ENCODE results near the gene MAGIX. TPM values are rescaled to one million over a fixed set of nuclear protein-coding genes. Genes with fewer than 3 reads are reported as not detected.

MAGIX gene
- polyA plus RNA-seq, 4 donors, result 3.1 to 10.0 (median 6.4) TPM

GRCh38 chrX:49199906-49200771 lies 37.6 kb downstream of the MAGIX start, which contains the start of gene SYP:
Gene SYP, minus strand, starts transcription at chrX:49200193. Its CDS starts 7 bp downstream, at chrX:49200186.
- no peaks in the 10 kb centered on the region for H3K9me3 ChIP-seq (ENCODE audit: control insufficient read depth in 2 of 2, insufficient read depth in 1 of 2, low read depth in 1 of 2, low read length in 1 of 2)
- H3K4me3 ChIP-seq (ENCODE audit: low read depth in 1 of 3, low read length in 3 of 3), result peak within 1 kb of the TSS; percentile 10 to 36 (median 31)
- H3K36me3 ChIP-seq (ENCODE audit: control insufficient read depth in 3 of 3, insufficient read depth in 2 of 3, low read depth in 1 of 3, low read length in 3 of 3), result no peaks in the 10 kb centered on the region
- peaks cover 0 to 10% (median 0%) of the 10 kb centered on the region in 3 donors for H3K27me3 ChIP-seq (ENCODE audit: control insufficient read depth in 3 of 3, insufficient read depth in 3 of 3, low read length in 3 of 3)
- peaks cover 0 to 3% (median 0%) of the 10 kb centered on the region in 3 donors for H3K4me1 ChIP-seq (ENCODE audit: control insufficient read depth in 3 of 3, insufficient read depth in 2 of 3, low read depth in 1 of 3, low read length in 2 of 3)
- H3K27ac ChIP-seq (ENCODE audit: low read depth in 1 of 3, low read length in 2 of 3), result peak within 1 kb of the TSS in 2 of 3 donors; percentile 41 to 77
- no peak for FAIRE-seq
- WGBS, 3 donors, result 0 to 40% (median 20%) methylated on average over 20 to 61 of the region's 61 CpGs
- peak; percentile 80 to 92 for DNase-seq

- Histone ChIP-seq H3K9me3 (ENCODE audit: control insufficient read depth in 2 of 2, insufficient read depth in 1 of 2, low read depth in 1 of 2, low read length in 1 of 2) (no peaks in the 10 kb centered on the region), H3K27ac (ENCODE audit: low read depth in 1 of 3, low read length in 2 of 3) (no peak overlapping the region), H3K4me1 (ENCODE audit: control insufficient read depth in 3 of 3, insufficient read depth in 2 of 3, low read depth in 1 of 3, low read length in 2 of 3) (peaks cover 0 to 3% (median 0%) of the 10 kb centered on the region in 3 donors), H3K4me3 (ENCODE audit: low read depth in 1 of 3, low read length in 3 of 3) (no peak overlapping the region), H3K27me3 (ENCODE audit: control insufficient read depth in 3 of 3, insufficient read depth in 3 of 3, low read length in 3 of 3) (peaks cover 0 to 10% (median 0%) of the 10 kb centered on the region in 3 donors), H3K36me3 (ENCODE audit: control insufficient read depth in 3 of 3, insufficient read depth in 2 of 3, low read depth in 1 of 3, low read length in 3 of 3) (no peaks in the 10 kb centered on the region)
- WGBS, 3 donors, result 23 to 71% (median 57%) methylated on average over 2 of the region's 2 CpGs
- FAIRE-seq, result no peak
- peak in 1 of 2 donors; percentile 38 for DNase-seq
These were observed 39.5 kb downstream of the MAGIX start for GRCh38 chrX:49202022-49202421.

- peaks cover 0 to 3% (median 0%) of the 10 kb centered on the region in 3 donors for H3K4me1 ChIP-seq (ENCODE audit: control insufficient read depth in 3 of 3, insufficient read depth in 2 of 3, low read depth in 1 of 3, low read length in 2 of 3)
- 54 to 75% (median 54%) methylated on average over 3 of the region's 3 CpGs for WGBS, 3 donors
- H3K27ac ChIP-seq (ENCODE audit: low read depth in 1 of 3, low read length in 2 of 3), result no peak overlapping the region
- FAIRE-seq (no peak), DNase-seq (no peak)
- no peaks in the 10 kb centered on the region for H3K9me3 ChIP-seq (ENCODE audit: control insufficient read depth in 2 of 2, insufficient read depth in 1 of 2, low read depth in 1 of 2, low read length in 1 of 2)
- H3K36me3 ChIP-seq (ENCODE audit: control insufficient read depth in 3 of 3, insufficient read depth in 2 of 3, low read depth in 1 of 3, low read length in 3 of 3), result no peaks in the 10 kb centered on the region
- no peak overlapping the region for H3K4me3 ChIP-seq (ENCODE audit: low read depth in 1 of 3, low read length in 3 of 3)
- H3K27me3 ChIP-seq (ENCODE audit: control insufficient read depth in 3 of 3, insufficient read depth in 3 of 3, low read length in 3 of 3), result peaks cover 0 to 9% (median 0%) of the 10 kb centered on the region in 3 donors
These were observed 41.0 kb downstream of the MAGIX start for GRCh38 chrX:49203536-49203935.

- FAIRE-seq, result no peak
- H3K9me3 ChIP-seq (ENCODE audit: control insufficient read depth in 2 of 2, insufficient read depth in 1 of 2, low read depth in 1 of 2, low read length in 1 of 2), result no peaks in the 10 kb centered on the region
- 79 to 89% (median 86%) methylated on average over 6 of the region's 6 CpGs for WGBS, 3 donors
These were observed 41.5 kb downstream of the MAGIX start for GRCh38 chrX:49204017-49204416.

GRCh38 chrX:49204709-49205108 lies 42.2 kb downstream of the MAGIX start:
- Histone ChIP-seq H3K4me1 (ENCODE audit: control insufficient read depth in 3 of 3, insufficient read depth in 2 of 3, low read depth in 1 of 3, low read length in 2 of 3) (peaks cover 0 to 3% (median 0%) of the 10 kb centered on the region in 3 donors), H3K27me3 (ENCODE audit: control insufficient read depth in 3 of 3, insufficient read depth in 3 of 3, low read length in 3 of 3) (peaks cover 0 to 2% (median 0%) of the 10 kb centered on the region in 3 donors), H3K4me3 (ENCODE audit: low read depth in 1 of 3, low read length in 3 of 3) (no peak overlapping the region), H3K9me3 (ENCODE audit: control insufficient read depth in 2 of 2, insufficient read depth in 1 of 2, low read depth in 1 of 2, low read length in 1 of 2) (no peaks in the 10 kb centered on the region), H3K36me3 (ENCODE audit: control insufficient read depth in 3 of 3, insufficient read depth in 2 of 3, low read depth in 1 of 3, low read length in 3 of 3) (no peaks in the 10 kb centered on the region), H3K27ac (ENCODE audit: low read depth in 1 of 3, low read length in 2 of 3) (no peak overlapping the region)
- 48 to 59% (median 53%) methylated on average over 4 of the region's 4 CpGs for WGBS, 3 donors
- DNase-seq, result no peak
- FAIRE-seq, result no peak

More at GRCh38 chrX:49204017-49204416, 41.5 kb downstream of the MAGIX start:
- DNase-seq, result no peak
- H3K27ac ChIP-seq (ENCODE audit: low read depth in 1 of 3, low read length in 2 of 3), result no peak overlapping the region
- H3K27me3 ChIP-seq (ENCODE audit: control insufficient read depth in 3 of 3, insufficient read depth in 3 of 3, low read length in 3 of 3), result peaks cover 0 to 4% (median 0%) of the 10 kb centered on the region in 3 donors
- no peak overlapping the region for H3K4me3 ChIP-seq (ENCODE audit: low read depth in 1 of 3, low read length in 3 of 3)
- H3K36me3 ChIP-seq (ENCODE audit: control insufficient read depth in 3 of 3, insufficient read depth in 2 of 3, low read depth in 1 of 3, low read length in 3 of 3), result no peaks in the 10 kb centered on the region
- H3K4me1 ChIP-seq (ENCODE audit: control insufficient read depth in 3 of 3, insufficient read depth in 2 of 3, low read depth in 1 of 3, low read length in 2 of 3), result peaks cover 0 to 3% (median 0%) of the 10 kb centered on the region in 3 donors

GRCh38 chrX:49205443-49205842 lies 42.9 kb downstream of the MAGIX start:
- H3K36me3 ChIP-seq (ENCODE audit: control insufficient read depth in 3 of 3, insufficient read depth in 2 of 3, low read depth in 1 of 3, low read length in 3 of 3), result no peaks in the 10 kb centered on the region
- DNase-seq (no peak), FAIRE-seq (no peak)
- peaks cover 0 to 7% (median 0%) of the 10 kb centered on the region in 3 donors for H3K27me3 ChIP-seq (ENCODE audit: control insufficient read depth in 3 of 3, insufficient read depth in 3 of 3, low read length in 3 of 3)
- H3K27ac ChIP-seq (ENCODE audit: low read depth in 1 of 3, low read length in 2 of 3), result no peak overlapping the region
- WGBS, 3 donors, result 74 to 80% (median 77%) methylated on average over 13 of the region's 13 CpGs
- no peak overlapping the region for H3K4me3 ChIP-seq (ENCODE audit: low read depth in 1 of 3, low read length in 3 of 3)
- no peaks in the 10 kb centered on the region for H3K9me3 ChIP-seq (ENCODE audit: control insufficient read depth in 2 of 2, insufficient read depth in 1 of 2, low read depth in 1 of 2, low read length in 1 of 2)
- peaks cover 0 to 3% (median 0%) of the 10 kb centered on the region in 3 donors for H3K4me1 ChIP-seq (ENCODE audit: control insufficient read depth in 3 of 3, insufficient read depth in 2 of 3, low read depth in 1 of 3, low read length in 2 of 3)

GRCh38 chrX:49206543-49206942 lies 44.0 kb downstream of the MAGIX start:
- no peaks in the 10 kb centered on the region for H3K9me3 ChIP-seq (ENCODE audit: control insufficient read depth in 2 of 2, insufficient read depth in 1 of 2, low read depth in 1 of 2, low read length in 1 of 2)
- WGBS, 3 donors, result 60 to 82% (median 63%) methylated on average over 2 to 8 of the region's 8 CpGs
- no peak for DNase-seq
- H3K27me3 ChIP-seq (ENCODE audit: control insufficient read depth in 3 of 3, insufficient read depth in 3 of 3, low read length in 3 of 3), result peaks cover 0 to 7% (median 0%) of the 10 kb centered on the region in 3 donors
- no peaks in the 10 kb centered on the region for H3K4me1 ChIP-seq (ENCODE audit: control insufficient read depth in 3 of 3, insufficient read depth in 2 of 3, low read depth in 1 of 3, low read length in 2 of 3)
- no peak overlapping the region for H3K4me3 ChIP-seq (ENCODE audit: low read depth in 1 of 3, low read length in 3 of 3)
- no peaks in the 10 kb centered on the region for H3K36me3 ChIP-seq (ENCODE audit: control insufficient read depth in 3 of 3, insufficient read depth in 2 of 3, low read depth in 1 of 3, low read length in 3 of 3)
- FAIRE-seq, result no peak
- H3K27ac ChIP-seq (ENCODE audit: low read depth in 1 of 3, low read length in 2 of 3), result no peak overlapping the region

GRCh38 chrX:49208399-49208798 lies 45.8 kb downstream of the MAGIX start:
- H3K36me3 ChIP-seq (ENCODE audit: control insufficient read depth in 3 of 3, insufficient read depth in 2 of 3, low read depth in 1 of 3, low read length in 3 of 3), result no peaks in the 10 kb centered on the region
- DNase-seq (no peak), FAIRE-seq (no peak)
- no peaks in the 10 kb centered on the region for H3K9me3 ChIP-seq (ENCODE audit: control insufficient read depth in 2 of 2, insufficient read depth in 1 of 2, low read depth in 1 of 2, low read length in 1 of 2)
- WGBS, 3 donors, result 88 to 94% (median 93%) methylated on average over 5 of the region's 5 CpGs
- H3K27me3 ChIP-seq (ENCODE audit: control insufficient read depth in 3 of 3, insufficient read depth in 3 of 3, low read length in 3 of 3), result peaks cover 0 to 7% (median 0%) of the 10 kb centered on the region in 3 donors
- H3K4me3 ChIP-seq (ENCODE audit: low read depth in 1 of 3, low read length in 3 of 3), result no peak overlapping the region
- H3K27ac ChIP-seq (ENCODE audit: low read depth in 1 of 3, low read length in 2 of 3), result no peak overlapping the region
- H3K4me1 ChIP-seq (ENCODE audit: control insufficient read depth in 3 of 3, insufficient read depth in 2 of 3, low read depth in 1 of 3, low read length in 2 of 3), result no peaks in the 10 kb centered on the region
